Subcutaneous abdominal adipose tissue (tissue), 5 donors: ENCODE results near the gene UTS2R.
"Not testable (repeated sequence)": the region's sequence is repeated elsewhere in the genome, so short reads cannot be mapped to it uniquely, and the experiment has no call there.

Experiments used
- H3K27ac ChIP-seq: one replicate; pipeline ENCODE4 v1.7.0; 2013; ENCODE audit warnings: low read depth, mild to moderate bottlenecking, inconsistent platforms, low read length, moderate library complexity
- H3K27me3 ChIP-seq, 5 donors: one replicate each; pipeline ENCODE4 v1.7.0; 2013; ENCODE audit warnings: low read length in 5 of 5, inconsistent platforms in 1 of 5; ENCODE audit not compliant: control insufficient read depth in 5 of 5, insufficient read depth in 4 of 5
- H3K36me3 ChIP-seq, 5 donors: one replicate each; pipeline ENCODE4 v1.7.0; 2013; ENCODE audit warnings: low read length in 5 of 5; ENCODE audit not compliant: control insufficient read depth in 5 of 5, insufficient read depth in 5 of 5
- H3K4me1 ChIP-seq, 5 donors: one replicate each; pipeline ENCODE4 v1.7.0; 2013; ENCODE audit warnings: low read length in 5 of 5, mild to moderate bottlenecking in 3 of 5, moderate library complexity in 1 of 5; ENCODE audit not compliant: control insufficient read depth in 5 of 5, insufficient read depth in 5 of 5
- H3K4me3 ChIP-seq, 5 donors: one replicate each; pipeline ENCODE4 v1.7.0; 2013; ENCODE audit warnings: low read length in 5 of 5, low read depth in 1 of 5
- H3K9ac ChIP-seq, 5 donors: one replicate each; pipeline ENCODE4 v1.7.0; 2013; ENCODE audit warnings: low read length in 5 of 5, mild to moderate bottlenecking in 4 of 5, moderate library complexity in 3 of 5
- H3K9me3 ChIP-seq, 5 donors: one replicate each; pipeline ENCODE4 v1.7.0; 2013; ENCODE audit warnings: low read length in 5 of 5; ENCODE audit not compliant: control insufficient read depth in 5 of 5
- donor health status: healthy.
- donor health status: healthy.
- donor health status: healthy.
- donor health status: healthy.
- donor health status: healthy.

The UTS2R gene

DNA sequence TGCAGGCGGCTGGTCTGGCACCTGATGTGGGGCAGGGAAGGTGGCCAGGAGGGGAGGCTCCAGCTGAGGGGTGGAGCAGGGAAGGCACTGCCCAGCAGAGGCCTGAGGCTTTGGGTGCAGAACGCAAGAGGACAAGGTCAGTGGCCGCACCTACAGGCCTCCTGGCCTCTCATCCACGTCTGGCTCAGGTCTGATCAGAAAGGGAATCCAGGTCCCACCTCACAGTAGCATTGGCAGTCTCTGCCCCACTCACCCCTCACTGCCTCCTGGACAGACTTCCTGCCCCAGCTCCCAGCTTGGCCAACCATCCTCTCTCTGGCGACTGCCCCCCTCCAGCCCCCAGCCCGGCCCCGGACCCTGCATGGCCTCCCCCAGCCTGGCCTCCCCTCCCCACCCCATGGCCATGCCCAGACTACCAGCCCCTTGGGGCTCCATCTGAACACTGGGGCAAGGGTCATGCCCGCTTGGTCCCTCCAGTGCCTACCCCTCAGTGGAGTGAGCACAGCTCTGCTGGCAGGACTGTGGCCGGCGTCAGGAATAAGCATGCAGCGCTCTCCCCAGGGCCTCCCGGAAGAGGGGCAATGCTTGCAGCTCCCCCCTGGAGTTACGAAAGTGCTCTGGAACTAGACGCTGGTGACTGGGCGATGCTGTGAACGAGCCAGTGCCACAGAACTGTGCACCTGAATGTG lies 4.6 kb downstream of the UTS2R start:
- Histone ChIP-seq H3K4me1 (peaks cover 2 to 27% (median 20%) of the 10 kb centered on the region in 5 donors), H3K36me3 (no peaks in the 10 kb centered on the region), H3K9ac (no peak overlapping the region), H3K27me3 (peaks cover 30 to 52% (median 46%) of the 10 kb centered on the region in 5 donors), H3K27ac (no peak overlapping the region), H3K4me3 (no peak overlapping the region), H3K9me3 (no peaks in the 10 kb centered on the region)

DNA sequence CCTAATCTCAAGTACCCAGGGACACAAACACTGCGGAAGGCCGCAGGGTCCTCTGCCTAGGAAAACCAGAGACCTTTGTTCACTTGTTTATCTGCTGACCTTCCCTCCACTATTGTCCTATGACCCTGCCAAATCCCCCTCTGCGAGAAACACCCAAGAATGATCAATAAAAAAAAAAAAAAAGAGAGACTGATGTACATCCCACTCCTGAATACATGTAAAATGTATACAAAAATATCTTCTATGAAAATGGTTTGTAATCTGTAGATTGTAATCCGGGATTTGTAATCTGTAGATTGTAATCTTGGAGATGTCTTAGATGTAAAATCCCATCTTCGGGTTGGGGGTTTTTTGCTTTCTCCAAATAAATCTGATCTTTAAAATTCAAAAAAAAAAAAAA lies 5.7 kb downstream of the UTS2R start:
- H3K4me3 ChIP-seq, H3K27ac ChIP-seq, H3K9ac ChIP-seq, H3K36me3 ChIP-seq, H3K9me3 ChIP-seq: not testable (repeated sequence)
- H3K27me3 ChIP-seq = peaks cover 30 to 44% (median 40%) of the 10 kb centered on the region in 5 donors
- H3K4me1 ChIP-seq = peaks cover 3 to 22% (median 22%) of the 10 kb centered on the region in 5 donors

DNA sequence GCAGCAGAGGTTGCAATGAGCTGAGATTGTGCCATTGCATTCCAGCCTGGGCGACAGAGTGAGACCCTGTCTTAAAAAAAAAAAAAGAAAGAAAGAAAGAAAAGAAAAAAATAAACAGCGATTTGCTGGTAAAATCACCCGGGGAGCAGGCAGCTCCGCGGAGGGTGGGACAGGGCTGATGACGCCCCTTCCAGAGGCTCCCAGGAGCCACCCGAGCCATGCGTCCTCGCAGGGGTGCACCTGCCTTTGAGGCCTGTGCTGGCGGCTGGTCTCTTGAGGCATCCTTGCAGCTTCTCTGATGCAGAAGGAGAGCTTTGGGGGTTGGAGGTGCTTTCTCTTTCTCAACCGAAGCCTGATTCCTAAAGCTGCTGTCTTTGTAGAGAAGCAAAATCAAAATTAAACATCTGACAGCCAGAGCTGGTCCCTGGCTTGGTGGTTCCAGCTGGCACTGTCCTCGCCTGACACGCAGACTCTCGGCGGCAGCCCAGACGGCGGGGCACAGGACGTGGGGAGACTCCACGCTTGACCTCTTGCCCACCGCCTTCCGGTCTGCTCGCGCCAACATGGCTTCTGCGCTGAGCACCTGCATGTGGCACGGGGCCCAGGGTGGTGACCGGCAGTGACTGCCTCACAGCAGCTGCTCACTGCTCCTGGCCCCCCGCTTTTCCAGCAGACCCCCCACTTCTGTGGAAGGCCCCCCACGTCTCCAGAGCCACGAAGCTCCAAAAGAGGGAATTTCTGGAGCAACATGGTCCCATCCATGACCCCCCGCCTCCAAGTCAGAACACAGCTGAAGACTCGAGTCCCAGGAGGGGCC lies 6.6 kb downstream of the UTS2R start:
- Histone ChIP-seq H3K36me3 (no peaks in the 10 kb centered on the region), H3K27me3 (peaks cover 30 to 40% (median 34%) of the 10 kb centered on the region in 5 donors), H3K9ac (no peak overlapping the region), H3K27ac (no peak overlapping the region), H3K9me3 (no peaks in the 10 kb centered on the region), H3K4me1 (peaks cover 3 to 20% (median 16%) of the 10 kb centered on the region in 5 donors), H3K4me3 (no peak overlapping the region)

DNA sequence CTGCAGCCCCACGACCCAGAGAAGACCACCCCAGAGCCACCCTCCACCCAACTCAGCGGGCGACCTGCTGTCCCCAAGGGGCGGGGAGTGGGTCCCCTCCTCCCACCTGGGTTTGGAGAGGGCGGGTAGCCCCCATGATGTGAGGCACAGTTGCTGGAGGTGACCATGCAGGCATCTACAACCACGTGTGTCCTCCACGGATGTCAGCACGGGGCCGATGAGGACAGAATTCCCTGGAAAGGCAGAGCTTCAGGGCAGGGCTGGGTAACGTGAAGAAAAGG lies 7.1 kb downstream of the UTS2R start:
- peaks cover 3 to 20% (median 16%) of the 10 kb centered on the region in 5 donors for H3K4me1 ChIP-seq
- H3K27ac ChIP-seq = no peak overlapping the region
- H3K9me3 ChIP-seq = no peaks in the 10 kb centered on the region
- H3K27me3 ChIP-seq = peaks cover 30 to 42% (median 35%) of the 10 kb centered on the region in 5 donors
- H3K36me3 ChIP-seq = no peaks in the 10 kb centered on the region
- H3K4me3 ChIP-seq = no peak overlapping the region
- H3K9ac ChIP-seq = no peak overlapping the region

DNA sequence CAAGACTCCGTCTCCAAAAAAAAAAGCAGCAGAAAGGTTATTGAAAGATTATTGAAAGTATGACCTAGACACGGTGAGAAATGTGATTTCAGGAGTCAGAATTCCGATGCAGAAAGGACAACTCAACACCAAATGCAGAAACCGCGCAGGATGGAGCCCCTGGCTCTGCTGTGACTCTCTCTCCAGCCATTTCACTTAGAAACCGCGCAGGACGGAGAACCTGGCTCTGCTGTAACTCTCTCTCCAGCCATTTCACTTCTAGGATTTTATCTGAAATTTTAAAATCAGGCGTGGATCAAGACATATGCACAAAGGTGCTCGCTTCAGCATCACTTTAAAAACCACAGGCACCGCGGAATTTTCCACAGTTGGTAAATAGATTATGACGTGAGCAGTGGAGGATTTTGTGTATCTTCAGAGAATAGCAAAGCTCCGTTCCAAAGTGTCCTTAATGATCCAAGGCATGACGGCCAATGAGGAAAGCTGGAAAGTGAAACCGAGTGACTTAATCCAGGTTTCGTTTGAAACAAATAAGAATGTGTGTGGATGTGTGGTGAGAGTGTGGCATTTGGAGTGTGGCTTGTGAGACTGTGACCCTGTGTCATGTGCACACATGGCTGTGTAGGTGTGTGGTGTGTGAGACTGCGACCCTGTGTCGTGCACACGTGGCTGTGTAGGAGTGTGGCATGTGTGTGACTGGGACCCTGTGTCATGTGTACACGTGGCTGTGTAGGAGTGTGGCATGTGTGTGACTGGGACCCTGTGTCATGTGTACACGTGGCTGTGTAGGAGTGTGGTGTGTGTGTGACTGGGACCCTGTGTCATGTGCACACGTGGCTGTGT lies 9.5 kb downstream of the UTS2R start:
- Histone ChIP-seq H3K4me3 (peak overlapping the region in 4 of 5 donors; percentile 10 to 35 (median 18)), H3K36me3 (no peaks in the 10 kb centered on the region), H3K27ac (no peak overlapping the region), H3K9ac (no peak overlapping the region), H3K4me1 (peaks cover 3 to 35% (median 33%) of the 10 kb centered on the region in 5 donors), H3K9me3 (no peaks in the 10 kb centered on the region), H3K27me3 (peaks cover 13 to 45% (median 29%) of the 10 kb centered on the region in 5 donors)

DNA sequence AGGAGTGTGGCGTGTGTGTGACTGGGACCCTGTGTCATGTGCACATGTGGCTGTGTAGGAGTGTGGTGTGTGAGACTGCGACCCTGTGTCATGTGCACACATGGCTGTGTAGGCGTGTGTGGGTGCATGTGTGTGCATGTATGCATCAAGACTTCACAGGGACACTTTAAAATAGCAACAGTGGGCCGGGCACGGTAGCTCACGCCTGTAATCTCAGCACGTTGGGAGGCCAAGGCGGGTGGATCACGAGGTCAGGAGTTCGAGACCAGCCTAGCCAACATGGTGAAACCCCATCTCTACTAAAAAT lies 10.1 kb downstream of the UTS2R start:
- not testable (repeated sequence) for H3K36me3 ChIP-seq, H3K9me3 ChIP-seq, H3K27ac ChIP-seq, H3K9ac ChIP-seq
- Histone ChIP-seq H3K27me3 (peaks cover 18 to 48% (median 35%) of the 10 kb centered on the region in 5 donors), H3K4me1 (peaks cover 3 to 37% (median 30%) of the 10 kb centered on the region in 5 donors), H3K4me3 (peak overlapping the region in 3 of 5 donors; percentile 14 to 35 (median 22))

DNA sequence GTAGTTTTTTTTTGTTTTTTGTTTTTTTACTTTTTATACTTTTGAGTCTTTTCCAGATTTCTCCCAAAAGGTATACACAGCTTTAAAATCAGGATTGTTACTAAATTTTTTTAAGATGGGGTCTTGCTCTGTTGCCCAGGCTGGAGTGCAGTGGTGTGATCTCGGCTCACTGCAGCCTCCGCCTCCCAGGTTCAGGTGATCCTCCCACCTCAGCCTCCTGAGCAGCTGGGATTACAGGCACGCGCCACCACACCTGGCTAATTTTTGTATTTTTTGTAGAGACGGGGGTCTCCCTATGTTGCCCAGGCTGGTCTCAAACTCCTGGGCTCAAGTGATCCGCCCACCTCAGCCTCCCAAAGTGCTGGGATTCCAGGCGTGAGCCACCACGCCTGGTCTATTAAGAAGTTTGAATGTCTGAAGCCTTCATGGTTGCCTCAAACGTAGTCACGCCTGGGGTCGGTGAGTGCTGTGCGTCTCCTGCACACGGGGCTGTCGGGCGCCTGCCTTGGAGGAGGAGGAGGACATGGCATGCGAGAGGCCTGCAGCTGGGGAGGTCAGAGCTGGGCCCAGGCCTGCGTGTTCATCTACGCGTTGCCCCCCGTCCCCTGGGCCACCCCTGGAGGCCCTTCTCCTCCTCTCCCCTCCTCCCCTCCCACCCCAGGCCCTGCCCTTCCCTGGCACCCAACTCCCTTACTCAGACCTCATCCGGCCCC lies 10.8 kb downstream of the UTS2R start:
- H3K4me3 ChIP-seq, H3K27ac ChIP-seq, H3K9me3 ChIP-seq, H3K9ac ChIP-seq, H3K36me3 ChIP-seq: not testable (repeated sequence)
- peaks cover 18 to 55% (median 40%) of the 10 kb centered on the region in 5 donors for H3K27me3 ChIP-seq
- peaks cover 3 to 44% (median 32%) of the 10 kb centered on the region in 5 donors for H3K4me1 ChIP-seq

DNA sequence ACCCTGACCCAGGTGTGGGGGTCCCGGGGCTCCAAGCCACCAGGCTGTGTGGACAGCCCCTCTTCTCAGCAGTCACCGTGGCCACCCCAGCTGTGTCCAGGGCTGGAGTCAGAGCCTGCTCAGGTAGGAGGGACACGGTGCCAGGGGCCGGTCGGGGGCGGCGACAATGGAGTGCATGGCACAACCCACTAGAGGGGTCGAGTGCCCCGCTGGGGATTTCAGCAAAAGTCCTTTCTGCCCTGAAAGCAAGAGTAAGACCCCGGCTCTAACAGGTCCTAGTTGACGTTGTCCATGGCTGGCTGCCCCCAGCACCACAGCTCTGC lies 11.3 kb downstream of the UTS2R start:
- Histone ChIP-seq H3K27me3 (peaks cover 17 to 58% (median 45%) of the 10 kb centered on the region in 5 donors), H3K4me1 (peaks cover 3 to 46% (median 32%) of the 10 kb centered on the region in 5 donors), H3K9me3 (no peaks in the 10 kb centered on the region), H3K9ac (no peak overlapping the region), H3K4me3 (no peak overlapping the region), H3K36me3 (no peaks in the 10 kb centered on the region), H3K27ac (no peak overlapping the region)

DNA sequence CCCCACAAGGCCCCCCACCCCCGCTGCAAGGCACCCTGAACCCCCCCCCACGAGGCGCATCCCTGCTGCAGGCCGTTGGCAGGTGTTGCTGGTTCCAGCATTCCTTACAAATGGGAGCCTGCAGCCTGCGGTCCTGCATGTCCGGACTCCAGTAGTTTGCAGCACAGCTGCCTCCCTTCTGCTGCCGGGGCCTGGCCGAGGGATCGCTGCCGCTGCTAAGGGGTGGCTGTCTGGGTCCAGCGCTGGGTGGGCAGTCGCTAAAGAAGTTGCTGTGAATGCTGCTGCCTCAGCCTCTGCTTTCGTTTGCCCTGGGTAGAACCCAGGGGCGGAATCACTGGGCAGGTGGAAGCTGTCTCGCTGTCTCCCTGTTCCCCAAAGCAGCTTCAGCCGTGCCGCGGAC lies 11.8 kb downstream of the UTS2R start:
- H3K27me3 ChIP-seq = peaks cover 12 to 56% (median 45%) of the 10 kb centered on the region in 5 donors
- H3K4me3 ChIP-seq = no peak overlapping the region
- H3K9ac ChIP-seq = no peak overlapping the region
- H3K9me3 ChIP-seq = no peaks in the 10 kb centered on the region
- no peak overlapping the region for H3K27ac ChIP-seq
- H3K4me1 ChIP-seq = peaks cover 3 to 51% (median 35%) of the 10 kb centered on the region in 5 donors
- no peaks in the 10 kb centered on the region for H3K36me3 ChIP-seq
